Inflammatory macrophage treated with lipopolysaccharide for 4 hours (primary cell): Measurements from ENCODE around the gene LRIG3.
"Not testable (repeated sequence)": the region's sequence is repeated elsewhere in the genome, so short reads cannot be mapped to it uniquely, and the experiment has no call there.

Experiments used
- DNase-seq: peaks from one replicate; pipeline ENCODE4 v3.0.0-alpha.2; 2020

The LRIG3 gene

GRCh38 chr12:58927120-58927519, 6.8 kb upstream of the LRIG3 start:
- DNase-seq, result no peak

- DNase-seq, result no peak
These were observed 6.3 kb upstream of the LRIG3 start for GRCh38 chr12:58926586-58926985.

GRCh38 chr12:58925751-58926150, 5.4 kb upstream of the LRIG3 start:
- no peak for DNase-seq

DNA sequence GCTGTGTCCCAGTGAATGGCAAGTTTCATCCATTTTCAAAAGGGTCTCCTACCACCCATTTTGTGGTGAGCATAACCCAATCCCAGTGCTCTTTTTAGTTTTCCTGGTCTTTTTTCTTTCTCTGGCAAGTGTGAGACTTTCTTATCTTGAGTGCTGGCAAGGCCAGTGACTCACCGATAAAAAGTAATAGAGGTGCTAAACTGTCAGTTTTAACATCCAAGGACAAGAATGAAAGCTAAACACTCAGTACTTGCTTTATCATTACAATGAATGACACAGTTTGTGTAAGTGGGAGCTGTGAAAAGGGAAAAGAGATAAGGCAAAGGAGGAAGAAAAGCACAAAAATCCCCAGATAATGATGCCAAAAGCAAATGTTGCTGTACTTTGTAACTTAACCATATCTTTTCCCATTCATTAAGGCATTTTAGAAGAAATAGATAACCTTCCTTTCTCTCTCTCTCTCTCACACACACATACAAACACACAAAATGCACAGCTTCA, 4.9 kb upstream of the LRIG3 start:
- no peak for DNase-seq

DNA sequence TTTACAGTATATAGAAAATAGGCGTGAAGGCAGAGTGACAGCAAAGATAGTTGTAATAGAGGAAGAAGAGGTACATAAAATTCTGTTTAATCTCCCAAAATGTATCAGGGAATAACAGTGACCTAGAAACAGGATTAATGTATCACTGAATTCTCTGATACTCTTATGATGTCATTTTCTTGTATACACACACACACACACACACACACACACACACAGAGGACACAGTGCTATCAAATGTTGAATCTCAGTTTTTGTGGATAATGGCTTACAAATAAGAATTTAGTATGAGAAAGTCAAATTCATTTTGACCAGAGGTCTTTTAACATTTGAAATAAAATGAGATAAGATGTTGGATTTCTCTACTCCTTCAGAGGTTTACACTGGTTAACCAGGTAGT, 4.3 kb upstream of the LRIG3 start:
- DNase-seq, result no peak

GRCh38 chr12:58923781-58924180, 3.5 kb upstream of the LRIG3 start:
- no peak for DNase-seq

DNA sequence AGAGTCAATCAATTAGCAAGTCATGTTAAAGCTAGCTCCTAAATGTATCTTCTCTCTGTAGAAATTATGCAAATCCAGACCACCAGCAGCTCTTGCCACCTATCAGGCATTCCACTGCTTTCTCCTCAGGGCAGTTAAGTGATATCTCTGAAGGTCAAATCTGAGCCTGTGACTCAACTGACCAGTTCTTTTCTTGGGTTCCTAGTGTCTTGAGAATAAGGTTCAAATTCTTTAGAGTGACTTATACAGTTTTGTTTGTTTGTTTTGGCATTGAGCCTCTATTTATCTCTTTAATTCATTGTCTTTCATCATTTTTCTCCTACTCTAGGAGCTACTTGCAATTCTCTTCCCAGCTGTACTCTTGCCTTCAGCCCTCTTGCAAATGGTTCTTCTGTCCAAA, 2.5 kb upstream of the LRIG3 start:
- DNase-seq, result no peak

DNA sequence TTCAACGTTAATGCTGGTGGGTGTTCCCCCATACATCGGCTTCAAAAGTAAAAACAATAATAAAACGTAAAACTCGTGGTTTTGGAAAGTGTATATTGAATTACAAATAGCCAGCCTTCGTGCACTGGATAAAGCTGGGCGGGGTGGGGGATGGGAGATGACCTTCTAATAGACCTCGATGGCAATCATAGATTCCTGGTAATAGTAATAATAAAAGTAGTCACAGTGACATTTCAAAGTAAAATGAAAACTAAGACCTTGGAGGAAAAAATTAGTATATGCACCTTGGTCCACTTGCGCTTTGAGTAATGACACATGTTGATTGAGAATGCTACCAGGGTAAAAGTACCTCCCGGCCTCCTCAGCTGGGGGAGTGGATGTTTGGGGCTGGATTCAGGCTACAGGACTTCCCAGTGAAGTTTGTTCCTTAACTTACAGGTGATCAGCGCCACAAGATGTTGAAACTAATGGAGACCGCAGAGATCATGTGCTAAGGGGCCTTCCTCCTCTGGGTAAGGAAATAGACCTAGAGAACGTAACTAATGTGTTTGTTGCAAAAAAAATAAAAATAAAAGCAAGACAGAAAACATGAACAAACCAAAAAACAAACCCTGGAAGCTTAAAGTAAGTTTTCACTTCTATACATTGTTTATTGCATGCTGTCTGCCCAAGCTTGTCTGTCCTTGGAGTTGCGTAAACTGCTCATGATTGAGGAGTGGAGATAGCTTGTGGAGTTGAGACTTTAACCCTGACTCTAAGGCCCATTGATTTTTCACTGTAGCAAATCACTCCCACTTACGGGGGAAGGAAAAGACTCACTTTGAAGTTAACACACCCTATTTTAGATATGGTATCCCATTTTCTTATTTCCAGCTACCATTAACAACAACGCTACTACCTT, 907 bp upstream of the LRIG3 start:
- DNase-seq, result no peak

GRCh38 chr12:58919231-58920101, 838 bp downstream of the LRIG3 start:
- no peak for DNase-seq

- no peak for DNase-seq
These were observed 1.8 kb downstream of the LRIG3 start for GRCh38 chr12:58918469-58918844.

DNA sequence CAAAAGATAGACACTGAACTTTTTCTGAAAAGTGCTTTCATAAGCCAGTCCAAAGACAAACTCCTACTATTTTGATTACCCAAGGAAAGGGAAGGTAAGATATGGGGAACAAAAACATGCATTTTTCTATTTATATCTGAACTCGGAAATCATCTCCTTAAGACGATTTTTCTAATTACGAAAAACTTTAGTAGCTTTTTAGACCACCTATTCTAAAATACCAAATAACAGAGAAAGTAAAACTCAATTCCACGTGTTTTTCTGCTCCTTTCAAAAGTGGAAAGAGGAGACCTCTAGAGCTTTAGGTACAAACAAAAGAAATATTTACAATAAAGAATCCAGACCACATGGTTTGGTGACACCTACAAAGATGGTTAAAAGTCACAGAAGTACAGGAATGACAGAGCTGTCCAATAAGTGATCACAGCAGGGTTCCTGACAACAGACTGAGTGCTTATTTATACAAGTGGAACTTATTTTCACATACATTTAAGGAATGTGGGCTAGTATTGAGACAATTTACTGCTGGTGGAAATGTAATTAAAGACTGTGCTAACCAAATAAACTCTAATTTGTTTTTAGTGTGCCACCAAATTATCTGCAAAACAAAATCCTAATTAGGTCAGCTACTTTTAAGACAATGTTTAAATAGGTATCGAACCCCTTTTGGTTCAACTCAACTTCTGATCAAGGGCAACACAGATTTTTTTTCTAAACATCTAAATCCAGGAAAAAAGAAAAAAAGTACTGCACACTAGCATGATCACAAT, 2.4 kb downstream of the LRIG3 start:
- no peak for DNase-seq

DNA sequence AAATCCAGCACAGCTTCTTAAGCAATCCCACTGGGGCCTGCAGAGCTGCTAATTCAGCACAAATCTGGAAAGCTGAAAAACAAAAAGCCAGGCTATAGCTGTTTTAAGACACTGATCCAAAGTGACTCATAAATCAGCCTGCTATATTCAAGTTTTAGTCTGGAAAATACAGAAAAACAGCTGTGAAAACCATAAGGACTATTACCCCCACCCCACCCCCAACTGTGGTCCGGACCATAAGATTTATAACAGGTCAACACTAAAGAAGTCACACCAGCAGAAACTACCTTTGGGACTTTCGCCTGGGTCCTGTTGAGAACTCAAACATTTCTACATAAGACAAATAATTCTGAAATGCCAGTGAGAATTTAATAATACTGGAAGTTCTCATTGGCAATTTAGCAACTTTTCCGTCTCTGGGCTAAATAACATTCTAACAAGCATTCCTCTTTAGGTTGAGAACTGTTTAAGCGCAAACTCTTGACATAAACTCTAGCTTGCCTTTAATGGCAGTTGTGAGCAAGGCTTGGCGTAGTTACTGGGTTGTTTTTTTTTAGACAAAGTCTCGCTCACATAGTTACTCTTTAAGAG, 3.3 kb downstream of the LRIG3 start:
- no peak for DNase-seq

- no peak for DNase-seq
These were observed 4.1 kb downstream of the LRIG3 start for GRCh38 chr12:58916161-58916621.

GRCh38 chr12:58915634-58916033, 4.7 kb downstream of the LRIG3 start:
- no peak for DNase-seq

GRCh38 chr12:58915037-58915436, 5.3 kb downstream of the LRIG3 start:
- no peak for DNase-seq

DNA sequence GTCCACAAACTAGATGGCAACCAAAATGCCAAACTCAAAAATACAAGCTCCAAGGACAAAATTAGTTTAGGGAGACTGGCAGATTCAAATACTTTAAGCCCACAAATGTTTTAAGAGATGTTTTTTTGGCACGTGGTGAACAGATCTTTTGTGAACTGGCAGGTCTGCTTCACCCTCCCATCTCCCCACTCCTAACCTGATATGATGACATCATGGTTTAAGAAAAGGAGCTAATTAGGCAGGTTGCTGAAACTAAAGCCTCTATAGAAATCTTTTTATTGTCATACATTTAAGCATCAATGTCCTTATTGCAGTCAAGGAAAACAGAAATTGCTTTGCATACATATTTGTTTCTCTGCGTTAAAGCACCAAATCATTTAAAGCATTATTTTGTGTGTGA, 5.8 kb downstream of the LRIG3 start:
- DNase-seq, result no peak

DNA sequence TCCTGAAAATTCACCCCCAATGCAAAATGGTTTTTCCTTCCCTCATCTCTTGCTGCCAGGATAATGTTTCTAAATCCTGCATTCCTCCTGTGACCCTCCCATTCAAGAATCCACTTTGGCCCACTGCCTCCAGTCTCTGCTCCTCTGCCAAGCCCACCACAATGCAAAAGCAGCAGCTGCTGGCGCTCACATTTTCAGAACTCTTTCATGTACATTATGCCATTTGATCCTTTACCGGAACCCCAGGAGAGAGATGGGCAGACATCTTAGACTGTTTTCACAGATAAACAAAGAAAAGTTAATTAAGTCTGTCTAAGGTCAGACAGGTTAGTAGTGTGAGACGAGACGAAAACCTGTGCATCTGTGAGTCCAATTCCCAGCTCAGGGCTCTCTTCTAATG, 12.9 kb downstream of the LRIG3 start:
- DNase-seq, result no peak

GRCh38 chr12:58906917-58907316, 13.4 kb downstream of the LRIG3 start:
- no peak for DNase-seq

DNA sequence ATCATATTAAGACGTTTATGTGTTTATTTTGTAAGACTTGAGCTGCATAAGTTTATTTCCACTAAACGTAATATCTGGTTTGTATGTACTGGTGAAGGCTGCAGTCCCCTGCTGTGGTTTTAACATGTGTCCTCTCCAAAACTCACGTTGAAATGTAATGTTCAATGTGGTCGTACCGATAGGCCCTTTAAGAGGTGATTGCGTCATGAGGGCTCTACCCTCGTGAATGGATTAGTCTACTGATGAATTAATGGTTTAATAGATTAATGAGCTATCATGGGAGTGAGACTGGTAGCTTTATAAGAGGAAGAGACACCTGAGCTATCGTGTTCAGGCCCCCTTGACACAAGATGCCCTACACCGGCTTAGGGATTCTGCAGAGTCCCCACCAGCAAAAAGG, 14.9 kb downstream of the LRIG3 start:
- DNase-seq, result no peak

- DNase-seq, result not testable (repeated sequence)
These were observed 17.6 kb downstream of the LRIG3 start for GRCh38 chr12:58902726-58903125.

- DNase-seq, result no peak
These were observed 18.6 kb downstream of the LRIG3 start for GRCh38 chr12:58901664-58902063.

- DNase-seq, result no peak
These were observed 22.3 kb downstream of the LRIG3 start for GRCh38 chr12:58897969-58898368.

GRCh38 chr12:58896278-58896677, 24.0 kb downstream of the LRIG3 start:
- DNase-seq, result no peak
